ENCODE results near the gene SLC19A1.

Gene SLC19A1

DNA sequence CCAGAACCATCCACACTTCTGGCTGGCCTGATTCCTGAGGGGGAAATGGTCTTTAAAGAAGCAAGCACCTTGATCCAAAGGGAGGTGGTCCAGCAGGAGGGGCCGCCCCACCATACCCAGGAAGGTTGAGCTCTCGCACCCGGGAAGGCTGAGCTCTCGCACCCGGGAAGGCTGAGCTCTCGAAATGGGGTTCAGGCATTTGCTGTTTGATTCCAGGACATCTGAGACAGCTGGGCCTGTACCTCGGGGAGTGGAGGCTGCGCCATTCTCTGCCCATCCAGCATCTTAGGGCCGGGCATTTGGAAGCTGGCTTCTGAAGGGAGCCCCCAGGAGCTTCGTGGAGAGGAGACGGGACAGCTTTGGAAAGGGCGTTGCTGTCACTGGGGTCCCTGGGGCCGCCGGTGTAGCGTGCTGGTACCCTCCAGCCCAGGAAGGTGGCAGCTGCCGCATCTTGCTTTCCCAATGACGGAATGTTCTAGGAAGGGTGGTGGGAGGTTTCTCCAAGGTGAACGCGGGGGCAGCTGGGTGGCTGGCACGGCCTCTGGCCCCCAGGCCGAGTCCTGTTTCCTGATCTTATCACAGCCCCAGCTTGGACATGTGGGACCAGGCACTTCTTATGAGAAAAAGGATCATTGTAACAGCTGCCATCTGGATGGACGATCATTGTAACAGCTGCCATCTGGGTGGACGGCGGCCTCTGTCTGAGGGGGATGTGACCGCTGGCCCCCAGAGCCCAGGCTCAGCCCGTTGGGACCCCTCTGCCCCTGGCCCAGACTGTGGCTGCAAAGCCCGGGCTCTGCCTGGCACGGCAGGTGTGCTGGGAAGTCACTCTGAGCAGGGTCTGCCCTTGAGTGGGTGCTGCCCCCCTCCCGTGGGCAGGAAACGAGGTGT is 75.7 kb downstream of the SLC19A1 start:
- DNase-seq (ENCODE audit: low spot score): no peak

DNA sequence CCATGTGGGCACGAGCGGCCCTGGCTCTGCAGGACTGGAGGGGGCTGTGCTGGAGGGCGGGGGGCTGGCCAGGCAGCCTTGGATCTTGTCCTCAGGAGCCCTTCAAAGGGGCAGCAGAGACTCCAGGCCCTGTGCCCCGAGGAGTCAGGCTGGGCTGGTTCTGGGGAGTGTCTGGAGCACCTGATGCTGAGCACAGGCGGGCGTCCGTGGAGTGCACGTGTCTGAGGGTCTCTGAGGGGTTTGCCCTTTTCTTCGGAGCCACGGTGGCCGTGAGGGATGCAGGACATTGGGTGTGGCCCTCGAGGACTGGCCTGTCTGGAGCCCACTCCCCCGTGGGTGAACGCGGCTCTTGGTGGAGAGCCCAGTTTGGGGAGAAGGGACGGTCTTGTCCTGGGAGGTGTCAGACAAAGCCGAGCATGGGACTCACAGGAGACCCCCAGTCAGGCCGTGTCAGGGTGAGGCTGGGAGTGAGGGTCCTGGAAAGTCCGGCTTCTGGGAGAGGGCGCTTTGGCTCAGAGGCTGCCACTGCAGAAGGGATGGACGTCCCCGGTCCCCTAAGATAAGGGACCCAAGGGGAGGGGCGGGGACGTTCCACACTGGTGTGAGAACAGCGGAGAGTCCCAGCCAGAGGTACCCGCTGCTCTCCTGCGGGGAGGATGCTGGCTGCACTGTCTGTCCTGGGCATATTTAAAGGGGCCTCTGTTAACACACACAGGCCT is 76.5 kb downstream of the SLC19A1 start:
- DNase-seq (ENCODE audit: low spot score): no peak

DNA sequence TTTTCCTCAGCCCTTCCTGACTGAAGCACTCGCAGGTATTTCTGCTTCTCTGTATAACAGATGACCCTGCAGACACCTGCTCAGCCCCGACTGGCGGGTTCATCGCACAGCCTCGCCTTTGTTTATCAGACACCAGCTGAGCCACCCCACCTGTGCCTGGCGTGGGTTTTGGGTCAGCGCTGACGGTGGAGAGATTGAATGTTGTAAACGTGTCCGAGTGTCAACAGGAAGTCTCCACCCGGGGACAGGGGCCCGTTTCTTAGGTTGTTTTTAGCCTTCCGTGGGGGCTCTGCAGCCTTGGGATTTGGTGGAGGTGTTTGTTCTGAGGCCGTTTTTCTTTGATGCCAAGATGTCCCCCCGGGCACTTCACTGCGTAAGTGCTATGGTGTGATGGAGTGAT is 77.1 kb downstream of the SLC19A1 start:
- no peak for DNase-seq (ENCODE audit: low spot score)

DNA sequence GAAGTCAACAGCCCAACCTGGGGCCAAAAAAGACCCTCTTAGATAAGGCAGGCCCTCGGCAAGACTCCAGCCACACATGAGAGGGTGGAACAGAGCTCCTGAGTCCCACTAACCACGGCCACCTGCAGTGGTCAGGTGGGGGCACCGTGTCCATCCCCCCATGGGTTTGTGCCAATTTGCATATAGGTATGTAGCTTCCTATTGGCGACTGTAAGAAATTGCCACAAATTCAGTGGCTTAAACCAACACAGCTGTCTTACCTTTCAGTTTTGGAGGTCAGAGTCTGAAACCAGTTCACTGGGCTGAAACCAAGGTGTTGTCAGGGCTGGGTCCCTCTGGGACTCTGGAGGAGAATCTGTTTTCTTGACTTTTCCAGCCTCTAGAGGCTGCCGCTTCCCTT is 77.9 kb downstream of the SLC19A1 start:
- DNase-seq (ENCODE audit: low spot score): no peak

DNA sequence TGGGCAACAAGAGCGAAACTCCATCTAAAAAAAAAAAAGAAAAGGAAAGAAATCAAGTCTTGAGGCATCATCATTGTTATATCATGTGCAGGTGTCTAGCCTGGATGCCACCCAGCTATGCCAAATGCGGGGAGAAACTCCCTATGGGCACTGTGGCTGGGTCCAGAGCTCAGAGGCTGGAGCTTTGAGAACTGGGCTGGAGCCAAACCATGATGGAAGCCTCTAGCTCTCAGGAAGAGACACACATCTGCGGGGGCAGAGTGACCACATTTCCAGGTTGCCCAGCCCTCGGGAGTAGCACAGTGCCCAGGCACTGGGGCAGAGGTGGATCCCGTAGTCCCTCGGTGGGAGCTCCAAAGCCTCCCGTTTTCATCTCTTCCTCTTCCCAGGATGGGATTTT is 78.4 kb downstream of the SLC19A1 start:
- DNase-seq (ENCODE audit: low spot score): no peak

DNA sequence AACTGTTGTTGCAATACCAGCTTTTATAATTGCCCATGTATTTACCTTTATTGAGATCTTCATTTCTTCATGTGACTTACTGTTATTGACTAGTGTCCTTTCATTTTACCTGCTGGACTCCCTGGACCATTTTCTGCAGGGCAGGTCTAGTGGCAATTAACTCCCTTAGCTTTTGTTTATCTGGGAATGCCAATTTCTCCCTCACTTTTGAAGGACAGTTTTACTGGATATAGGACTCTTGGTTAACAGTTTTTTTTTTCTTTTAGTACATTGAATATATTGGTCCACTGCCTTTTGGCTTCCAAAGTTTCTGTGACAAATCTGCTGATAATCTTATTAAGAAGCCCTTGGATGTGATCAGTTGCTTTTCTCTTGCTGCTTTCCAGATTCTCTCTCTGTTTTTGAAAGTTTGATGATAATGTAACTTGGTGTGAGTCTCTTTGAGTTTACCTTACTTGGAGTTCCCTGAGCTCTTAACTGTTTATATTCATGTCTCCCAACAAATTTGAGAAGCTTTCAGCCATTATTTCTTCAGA is 80.4 kb downstream of the SLC19A1 start:
- DNase-seq (ENCODE audit: low spot score): no peak

DNA sequence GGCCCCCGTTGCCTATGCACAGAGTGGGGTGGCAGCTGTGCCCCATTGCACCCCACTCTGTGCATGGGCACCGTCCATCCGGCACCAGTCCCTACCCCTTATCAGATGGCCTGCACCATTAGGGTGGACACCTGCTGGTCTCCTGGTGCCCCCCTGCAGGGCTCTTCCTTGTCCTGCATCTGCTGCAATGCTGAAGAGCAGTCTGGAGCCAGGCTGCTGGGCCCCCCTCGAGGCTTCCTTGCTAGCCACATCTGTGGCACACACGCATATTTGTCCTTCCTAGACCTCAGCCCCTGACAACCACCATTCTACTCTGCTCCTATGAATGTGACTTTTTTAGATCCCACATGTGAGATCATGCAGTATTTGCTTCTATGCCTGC is 80.9 kb downstream of the SLC19A1 start:
- DNase-seq (ENCODE audit: low spot score): no peak

DNA sequence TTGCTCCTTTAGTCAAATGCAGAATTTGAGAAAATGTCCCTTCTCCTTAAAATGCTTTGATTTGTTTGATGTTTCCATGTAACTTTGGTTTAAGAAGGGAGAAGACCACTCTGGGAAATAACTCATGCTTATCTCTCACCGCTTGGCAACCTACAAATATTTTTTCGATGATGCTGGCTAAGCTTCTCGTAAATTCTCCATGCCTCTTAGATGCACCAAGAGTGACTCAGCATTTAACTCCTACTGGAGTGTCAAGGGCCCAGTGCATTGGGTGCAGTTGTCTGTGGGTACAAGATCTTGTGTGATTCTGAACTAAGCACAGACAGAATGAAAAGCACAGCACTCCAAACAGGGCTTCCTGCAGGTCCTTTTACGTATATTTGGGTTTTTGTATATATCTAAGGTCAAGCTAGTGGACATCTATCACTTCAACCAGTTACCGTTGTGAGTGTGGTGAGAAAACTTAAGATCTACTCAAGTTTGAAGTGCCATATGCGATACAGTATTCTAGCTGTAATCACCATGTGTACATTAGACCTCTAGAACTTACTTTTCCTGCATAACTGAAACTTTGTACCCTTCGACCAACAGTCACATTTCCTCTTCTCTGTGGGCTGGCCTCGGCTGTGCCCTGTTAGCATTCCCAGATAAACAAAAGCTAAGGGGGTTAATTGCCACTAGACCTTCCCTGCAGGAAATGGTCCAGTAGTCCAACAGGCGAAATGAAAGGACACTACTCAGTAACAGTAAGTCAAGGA is 81.5 kb downstream of the SLC19A1 start:
- no peak for DNase-seq (ENCODE audit: low spot score)

DNA sequence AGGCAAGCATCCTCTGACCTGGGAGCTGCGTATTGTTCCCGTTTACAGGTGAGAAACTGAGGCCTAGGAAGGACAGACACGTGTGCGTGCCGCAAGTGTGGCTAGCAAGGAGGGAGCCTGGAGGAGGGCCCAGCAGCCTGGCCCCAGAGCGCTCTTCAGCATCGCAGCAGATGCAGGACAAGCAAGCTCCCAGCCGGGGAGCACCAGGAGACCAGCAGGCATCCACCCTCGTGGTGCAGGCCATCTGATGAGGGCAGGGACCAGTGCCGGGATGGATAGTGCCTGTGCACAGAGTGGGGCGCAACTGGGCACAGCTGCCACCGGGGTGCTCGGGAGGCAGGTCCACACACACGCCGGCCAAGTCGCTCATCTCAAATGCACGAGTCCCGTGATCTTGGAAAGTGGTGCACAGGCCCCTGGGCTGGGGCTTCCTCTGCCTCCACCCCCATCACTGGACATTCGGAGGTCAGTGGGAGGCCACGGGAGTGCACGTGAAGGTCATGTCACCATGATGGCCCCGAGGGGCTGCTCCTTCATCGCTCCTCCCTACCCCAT is 82.2 kb downstream of the SLC19A1 start:
- DNase-seq (ENCODE audit: low spot score): no peak

DNA sequence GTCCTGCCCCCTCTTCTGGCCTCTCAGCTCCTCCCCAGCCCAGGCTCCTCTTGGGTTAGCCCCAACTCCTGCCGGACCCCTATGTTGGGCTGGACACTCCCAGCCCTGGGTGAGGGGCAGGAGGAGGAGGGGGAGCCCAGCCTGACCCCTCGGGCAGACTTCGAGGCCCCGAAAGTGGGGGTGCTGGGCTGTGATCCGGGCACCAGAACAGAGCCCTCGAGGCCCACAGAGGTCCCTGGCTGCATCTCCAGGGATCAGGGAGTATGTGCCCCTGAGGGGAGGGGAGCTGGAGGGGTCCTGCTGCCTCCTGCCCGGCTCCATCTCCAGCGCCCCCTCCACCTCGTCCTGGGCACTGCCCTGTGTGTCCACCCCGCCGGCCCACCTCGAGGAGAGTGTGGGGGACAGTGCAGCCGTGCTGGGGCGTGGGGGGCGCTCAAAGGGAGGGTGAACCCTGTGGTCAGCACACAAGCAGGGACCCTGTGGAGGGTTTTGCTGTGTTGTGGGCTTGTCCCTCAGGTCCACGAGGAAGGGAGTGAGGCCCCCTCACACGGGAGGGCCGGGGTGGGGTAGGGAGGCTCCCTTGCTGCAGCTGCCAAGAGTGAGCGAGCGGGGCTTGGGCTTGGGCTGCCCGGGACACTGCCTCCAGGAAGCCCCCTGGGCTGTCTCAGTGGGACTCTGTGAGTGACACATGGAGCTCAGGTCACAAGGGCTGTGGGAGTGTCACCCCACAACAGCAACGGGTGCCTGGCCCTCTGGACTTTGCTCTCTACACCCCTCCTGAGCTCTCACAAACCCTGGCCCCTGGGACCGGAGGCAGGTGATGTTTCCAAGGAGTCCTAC is 82.8 kb downstream of the SLC19A1 start:
- no peak for DNase-seq (ENCODE audit: low spot score)

DNA sequence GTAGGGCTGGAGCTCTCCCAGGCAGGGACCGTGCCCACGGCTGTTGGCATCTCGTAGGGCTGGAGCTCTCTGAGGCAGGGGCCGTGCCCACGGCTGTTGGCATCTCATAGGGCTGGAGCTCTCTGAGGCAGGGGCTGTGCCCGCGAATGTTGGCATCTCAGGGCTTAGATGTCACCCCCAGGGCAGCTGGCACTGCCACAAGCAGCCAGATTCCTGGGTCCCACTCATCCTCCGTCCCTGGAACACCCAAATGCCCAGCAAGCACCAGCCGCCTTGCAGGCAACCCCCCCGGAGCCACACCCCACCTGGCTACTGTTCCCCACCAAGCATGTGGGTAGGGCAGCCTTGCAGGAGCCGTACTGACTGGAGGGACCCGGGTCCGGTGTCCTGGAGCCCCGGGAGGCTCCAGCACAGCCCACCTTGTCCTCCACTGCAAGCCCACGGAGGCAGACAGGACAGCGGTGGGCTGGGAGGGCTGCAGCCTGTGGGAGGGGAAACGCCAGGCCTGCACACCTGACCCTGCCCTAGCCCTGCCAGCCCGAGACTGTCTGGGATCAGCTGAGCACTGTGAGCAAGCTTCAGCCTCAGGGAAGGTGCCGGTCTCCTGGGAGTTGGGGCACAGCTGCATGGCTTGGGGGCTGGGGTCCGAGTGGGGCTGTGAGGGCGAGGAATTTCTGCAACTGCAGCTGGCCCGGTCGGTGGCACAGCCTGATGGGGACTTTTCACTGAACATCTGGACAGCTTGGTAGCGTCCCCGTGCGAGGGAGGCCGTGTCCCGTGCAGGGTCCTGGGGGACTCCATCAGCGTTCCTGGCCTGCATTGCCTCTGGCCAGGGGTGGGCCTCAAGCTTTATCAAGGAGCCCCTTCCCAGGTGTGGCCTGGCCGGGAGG is 83.7 kb downstream of the SLC19A1 start:
- DNase-seq (ENCODE audit: low spot score): no peak

DNA sequence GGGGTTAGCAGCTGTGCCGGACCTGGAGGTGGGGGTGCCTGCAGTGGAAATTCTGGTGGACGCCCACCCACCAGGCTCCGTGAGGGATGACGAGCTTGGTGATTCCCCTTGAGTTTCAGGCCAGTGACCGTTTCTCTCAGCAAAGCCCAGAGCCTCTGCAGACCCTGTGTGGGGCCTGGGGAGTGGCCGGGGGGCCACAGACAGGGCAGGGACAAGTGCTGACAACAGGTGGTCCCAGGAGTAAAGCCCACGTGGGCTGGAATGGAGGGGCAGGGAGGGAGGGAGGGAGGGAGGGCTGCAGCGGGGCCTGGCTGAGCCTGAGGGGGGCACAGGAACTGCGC is 84.4 kb downstream of the SLC19A1 start:
- DNase-seq (ENCODE audit: low spot score): no peak

DNA sequence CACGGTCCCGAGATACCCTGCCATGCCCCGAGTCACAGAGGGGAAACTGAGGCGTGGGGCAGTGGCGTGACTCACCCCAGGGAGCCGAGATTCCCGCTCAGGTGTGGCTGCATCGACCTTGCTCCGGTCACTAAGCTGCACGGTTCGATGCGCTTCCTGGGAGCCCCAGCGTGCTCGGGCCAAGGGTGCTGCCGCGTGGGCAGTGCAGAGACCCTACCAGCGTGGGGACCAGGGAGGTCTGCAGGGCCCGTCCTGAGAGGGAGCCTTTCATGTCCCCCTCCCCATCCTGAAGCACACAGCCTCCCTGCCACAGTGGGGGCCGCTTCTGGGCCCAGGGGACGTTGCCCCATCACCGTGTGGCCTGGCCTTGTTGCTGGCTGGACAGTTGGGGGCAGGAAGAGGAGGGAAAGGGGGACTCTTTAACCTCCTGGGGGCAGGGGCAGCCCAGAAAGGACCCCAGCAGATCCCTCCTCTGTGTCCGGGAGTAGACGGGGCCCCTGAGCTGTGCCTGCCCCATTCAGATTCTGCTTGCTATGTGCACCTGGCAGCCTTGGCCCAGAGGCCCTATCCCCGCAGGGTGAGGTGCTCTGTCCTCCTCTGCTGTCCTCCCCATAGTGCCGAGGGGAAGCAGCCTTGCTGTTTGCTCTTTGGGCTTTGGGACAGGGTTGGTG is 84.9 kb downstream of the SLC19A1 start:
- DNase-seq (ENCODE audit: low spot score): no peak

DNA sequence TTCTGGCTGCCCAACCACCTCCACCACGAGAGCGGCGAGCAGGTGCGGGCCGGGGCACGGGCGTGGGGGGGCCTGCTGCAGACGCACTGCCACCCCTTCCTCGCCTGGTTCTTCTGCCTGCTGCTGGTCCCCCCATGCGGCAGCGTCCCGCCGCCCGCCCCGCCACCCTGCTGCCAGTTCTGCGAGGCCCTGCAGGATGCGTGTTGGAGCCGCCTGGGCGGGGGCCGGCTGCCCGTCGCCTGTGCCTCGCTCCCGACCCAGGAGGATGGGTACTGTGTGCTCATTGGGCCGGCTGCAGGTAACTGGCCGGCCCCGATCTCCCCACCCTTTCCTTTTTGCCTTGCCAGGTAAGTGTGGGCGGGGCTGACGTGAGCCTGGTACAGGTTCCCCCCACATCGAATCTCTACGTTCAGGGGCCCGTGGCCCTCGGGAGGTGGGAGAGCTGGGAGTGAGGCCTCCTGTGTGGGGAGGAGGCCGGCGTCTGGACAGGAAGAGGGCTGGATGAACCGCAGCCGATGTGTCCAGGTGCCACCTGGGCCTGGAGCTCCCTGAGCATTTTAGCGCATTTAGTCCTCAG is 85.6 kb downstream of the SLC19A1 start:
- no peak for DNase-seq (ENCODE audit: low spot score)

DNA sequence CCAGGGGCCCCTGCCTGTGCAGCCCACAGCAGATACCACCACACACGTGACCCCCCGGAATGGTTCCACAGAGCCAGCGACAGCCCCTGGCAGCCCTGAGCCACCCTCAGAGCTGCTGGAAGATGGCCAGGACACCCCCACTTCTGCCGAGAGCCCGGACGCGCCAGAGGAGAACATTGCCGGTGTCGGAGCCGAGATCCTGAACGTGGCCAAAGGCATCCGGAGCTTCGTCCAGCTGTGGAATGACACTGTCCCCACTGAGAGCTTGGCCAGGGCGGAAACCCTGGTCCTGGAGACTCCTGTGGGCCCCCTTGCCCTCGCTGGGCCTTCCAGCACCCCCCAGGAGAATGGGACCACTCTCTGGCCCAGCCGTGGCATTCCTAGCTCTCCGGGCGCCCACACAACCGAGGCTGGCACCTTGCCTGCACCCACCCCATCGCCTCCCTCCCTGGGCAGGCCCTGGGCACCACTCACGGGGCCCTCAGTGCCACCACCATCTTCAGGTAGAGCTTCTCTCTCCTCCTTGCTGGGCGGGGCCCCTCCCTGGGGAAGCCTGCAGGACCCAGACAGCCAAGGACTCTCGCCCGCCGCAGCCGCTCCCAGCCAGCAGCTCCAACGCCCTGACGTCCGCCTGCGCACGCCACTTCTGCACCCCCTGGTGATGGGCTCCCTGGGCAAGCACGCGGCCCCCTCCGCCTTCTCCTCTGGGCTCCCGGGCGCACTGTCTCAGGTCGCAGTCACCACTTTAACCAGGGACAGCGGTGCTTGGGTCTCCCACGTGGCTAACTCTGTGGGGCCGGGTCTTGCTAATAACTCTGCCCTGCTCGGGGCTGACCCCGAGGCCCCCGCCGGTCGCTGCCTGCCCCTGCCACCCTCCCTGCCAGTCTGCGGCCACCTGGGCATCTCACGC is 86.3 kb downstream of the SLC19A1 start:
- no peak for DNase-seq (ENCODE audit: low spot score)

DNA sequence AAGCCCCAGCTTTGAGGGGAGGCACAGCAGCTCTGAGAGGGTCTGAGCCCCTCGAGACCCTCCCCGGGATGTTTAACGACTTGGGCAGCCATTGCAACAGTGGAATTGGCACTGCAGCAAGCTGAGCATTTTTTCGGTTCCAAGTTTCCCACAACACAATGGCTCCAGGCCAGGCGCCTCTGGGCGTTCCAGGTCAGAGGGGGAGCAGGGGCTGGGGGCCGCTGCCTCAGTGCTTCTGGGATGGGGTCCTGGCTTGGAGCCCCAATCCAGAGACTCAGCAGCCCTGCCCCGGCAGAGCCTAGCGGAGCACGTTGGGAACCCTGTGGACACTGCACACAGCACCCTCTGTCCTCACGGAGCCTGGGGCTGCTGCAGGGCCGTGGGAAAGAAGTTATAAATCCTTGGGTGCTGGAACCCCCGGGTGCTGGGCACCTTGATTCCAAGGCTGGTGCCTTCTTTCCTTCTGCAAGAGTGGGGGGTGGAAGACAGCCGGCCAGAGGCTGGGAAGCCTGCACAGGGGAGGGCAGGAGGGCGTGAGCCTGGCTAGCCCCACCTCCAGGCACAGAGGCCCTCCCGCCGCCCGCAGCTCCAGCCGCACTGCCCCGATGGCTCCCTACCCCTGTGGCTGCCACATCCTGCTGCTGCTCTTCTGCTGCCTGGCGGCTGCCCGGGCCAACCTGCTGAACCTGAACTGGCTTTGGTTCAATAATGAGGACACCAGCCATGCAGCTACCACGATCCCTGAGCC is 87.1 kb downstream of the SLC19A1 start:
- DNase-seq (ENCODE audit: low spot score): no peak

DNA sequence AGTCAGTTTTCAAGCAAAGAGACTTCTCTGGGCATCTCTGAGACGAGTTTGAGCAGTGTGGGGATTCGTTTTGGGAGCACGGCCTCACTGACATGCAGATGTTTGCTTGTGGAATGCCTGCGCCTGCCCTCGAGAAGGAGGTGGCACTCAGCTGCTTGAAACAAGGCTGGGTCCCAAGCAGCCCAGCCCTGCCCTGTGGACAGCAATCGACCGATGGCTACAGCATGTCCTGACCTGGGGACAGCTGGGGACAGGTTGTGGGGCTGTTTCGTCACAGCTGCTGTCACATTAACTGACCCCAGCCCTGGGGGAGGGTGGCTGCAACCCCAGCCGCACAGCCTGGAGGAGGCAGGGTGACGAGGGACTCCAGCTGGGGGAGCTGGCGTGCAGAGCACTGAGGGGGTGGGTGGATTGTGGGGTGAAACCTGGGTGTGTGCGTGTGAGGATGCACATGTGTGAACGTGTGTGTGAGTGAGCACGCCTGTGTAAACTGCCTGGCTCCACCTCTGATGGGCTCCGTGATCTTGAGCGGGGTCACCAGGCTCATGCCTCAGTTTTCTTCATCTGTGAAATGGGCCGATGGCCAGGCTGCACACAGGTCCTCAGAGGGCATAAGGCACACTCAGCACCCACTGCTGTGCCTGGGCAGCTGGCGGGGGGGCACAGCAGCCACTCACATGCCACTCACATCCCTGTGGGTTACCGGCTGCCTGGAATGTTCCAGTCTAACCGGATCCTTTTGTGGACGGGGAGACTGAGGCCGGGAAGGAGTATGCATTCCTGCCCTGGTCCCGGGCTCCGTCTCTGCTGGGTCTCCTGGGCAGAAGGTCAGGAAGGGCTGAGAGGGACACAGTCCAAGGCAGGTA is 87.9 kb downstream of the SLC19A1 start:
- no peak for DNase-seq (ENCODE audit: low spot score)
